Transverse colon (tissue), 4 donors: ENCODE results near the gene CHSY1. TPM values are rescaled to one million over a fixed set of nuclear protein-coding genes. Genes with fewer than 3 reads are reported as not detected.

Experiments used
- DNase-seq: peaks from one replicate; pipeline ENCODE4 v3.0.0-alpha.2; 2019
- H3K27ac ChIP-seq, 4 donors: fragments of 200-600 bp; sonication (generic); 2 replicates each; pipeline ENCODE4 v1.5.1; 2016 to 2018; ENCODE audit warnings: inconsistent platforms in 4 of 4
- H3K27me3 ChIP-seq: fragments of 200-600 bp; sonication (generic); 2 replicates; pipeline ENCODE4 v1.5.1; 2017; ENCODE audit warnings: inconsistent platforms
- H3K36me3 ChIP-seq, 4 donors: fragments of 200-600 bp; sonication (generic); 2 replicates each; pipeline ENCODE4 v1.5.1; 2017 to 2019; ENCODE audit warnings: inconsistent platforms in 4 of 4
- H3K4me1 ChIP-seq, 4 donors: fragments of 200-600 bp; sonication (generic); 2 replicates each; pipeline ENCODE4 v1.5.1; 2017 to 2020; ENCODE audit warnings: inconsistent platforms in 4 of 4
- H3K4me3 ChIP-seq, 4 donors: fragments of 200-600 bp; sonication (generic); 1 replicate in 1 of 4; 2 replicates in 3 of 4; pipeline versions ENCODE4 v1.5.1 to v1.6.1; 2017 to 2019; ENCODE audit warnings: inconsistent platforms in 4 of 4
- H3K9me3 ChIP-seq, 2 donors: fragments of 200-600 bp; sonication (generic); 2 replicates each; pipeline ENCODE4 v1.5.1; 2017 to 2019; ENCODE audit warnings: inconsistent platforms in 2 of 2
- EP300 ChIP-seq: sonication (generic); formaldehyde crosslinking; IDR thresholded peaks from one replicate; pipeline ENCODE4 v1.6.1; 2017; ENCODE audit warnings: antibody characterized with exemption, low read depth
- POLR2A ChIP-seq: fragments of 450-650 bp; IDR thresholded peaks from one replicate; pipeline ENCODE4 v1.6.1; 2016; ENCODE audit warnings: antibody characterized with exemption, mild to moderate bottlenecking, moderate library complexity
- POLR2AphosphoS5 ChIP-seq, 3 donors: sonication (generic); formaldehyde crosslinking; IDR thresholded peaks; one replicate each; pipeline ENCODE4 v1.6.1; 2016; ENCODE audit warnings: antibody characterized with exemption in 3 of 3
- WGBS, 2 donors: methylation state at CpG; one replicate each; pipeline ENCODE4 v1.1.5; 2018; ENCODE audit warnings: low coverage in 1 of 2; 5-methylcytosine and 5-hydroxymethylcytosine counted together
- in situ Hi-C, 4 donors: fragments of 200-750 bp; cut with MboI; loops; one replicate each; pipeline versions ENCODE4 v1.15.0 to v1.15.1; 2017; ENCODE audit warnings: low sequenced_read_pairs in 3 of 4, low pct_ligation_motif_present in 1 of 4, low pct_unique_long_range_greater_than_20kb in 1 of 4
- intact Hi-C: fragments of 100-400 bp; cut with DNase I; formaldehyde crosslinking; loops from one replicate; pipeline ENCODE4 v1.15.1; 2023; ENCODE audit warnings: low total_unique reads
- total RNA-seq, 4 donors: library from RNA; depleted of rRNA; stranded (reverse); fragments of >200 nt; gene quantifications; one replicate each; pipeline ENCODE4 v1.1.0, GENCODE V29; 2016
- TF ChIP-seq, protein P1 (sequence below), 5 experiments: fragments of 200-600 bp in 3 of 5; fragments of 450-650 bp in 2 of 5; sonication (generic) in 3 of 5; IDR thresholded peaks; 1 replicate in 2 of 5; 2 replicates in 3 of 5; pipeline ENCODE4 v1.5.1; 2016 to 2017; ENCODE audit warnings: antibody characterized with exemption in 5 of 5, inconsistent platforms in 3 of 5, mild to moderate bottlenecking in 2 of 5, moderate library complexity in 1 of 5

Gene CHSY1
- total RNA-seq, 4 donors from 2014 or later, result 4.0 to 33.7 (median 11.8) TPM

DNA sequence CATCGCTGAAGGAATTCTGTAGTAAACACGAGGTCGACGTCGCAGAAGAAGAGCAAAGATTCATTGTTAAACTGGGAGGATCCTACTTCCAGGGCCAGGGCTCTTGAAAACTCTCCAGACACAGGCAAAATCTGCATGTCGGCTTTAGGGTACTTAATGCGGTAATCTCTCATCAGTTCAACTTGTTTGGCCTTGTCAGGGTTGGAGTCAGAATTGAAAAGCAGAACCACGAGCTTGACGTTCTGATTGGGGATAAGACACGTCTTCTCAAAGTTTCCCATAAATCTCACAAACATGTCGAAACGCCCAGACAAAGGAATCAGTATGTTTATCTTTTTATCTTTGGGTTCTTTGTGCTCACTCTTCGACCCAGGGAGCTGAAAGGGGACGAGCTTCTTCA is 74.0 kb downstream of the CHSY1 start:
- Histone ChIP-seq H3K27ac (no peak overlapping the region), H3K4me3 (no peak overlapping the region), H3K36me3 (peaks cover 0 to 8% (median 0%) of the 10 kb centered on the region in 4 donors), H3K9me3 (no peaks in the 10 kb centered on the region), H3K4me1 (peaks cover 0 to 16% (median 3%) of the 10 kb centered on the region in 4 donors), H3K27me3 (no peaks in the 10 kb centered on the region)
- intact Hi-C loops, result no loop called here
- 87 to 89% methylated on average over 8 to 14 of the region's 14 CpGs for WGBS, 2 donors
- TF ChIP-seq, protein P1, sequence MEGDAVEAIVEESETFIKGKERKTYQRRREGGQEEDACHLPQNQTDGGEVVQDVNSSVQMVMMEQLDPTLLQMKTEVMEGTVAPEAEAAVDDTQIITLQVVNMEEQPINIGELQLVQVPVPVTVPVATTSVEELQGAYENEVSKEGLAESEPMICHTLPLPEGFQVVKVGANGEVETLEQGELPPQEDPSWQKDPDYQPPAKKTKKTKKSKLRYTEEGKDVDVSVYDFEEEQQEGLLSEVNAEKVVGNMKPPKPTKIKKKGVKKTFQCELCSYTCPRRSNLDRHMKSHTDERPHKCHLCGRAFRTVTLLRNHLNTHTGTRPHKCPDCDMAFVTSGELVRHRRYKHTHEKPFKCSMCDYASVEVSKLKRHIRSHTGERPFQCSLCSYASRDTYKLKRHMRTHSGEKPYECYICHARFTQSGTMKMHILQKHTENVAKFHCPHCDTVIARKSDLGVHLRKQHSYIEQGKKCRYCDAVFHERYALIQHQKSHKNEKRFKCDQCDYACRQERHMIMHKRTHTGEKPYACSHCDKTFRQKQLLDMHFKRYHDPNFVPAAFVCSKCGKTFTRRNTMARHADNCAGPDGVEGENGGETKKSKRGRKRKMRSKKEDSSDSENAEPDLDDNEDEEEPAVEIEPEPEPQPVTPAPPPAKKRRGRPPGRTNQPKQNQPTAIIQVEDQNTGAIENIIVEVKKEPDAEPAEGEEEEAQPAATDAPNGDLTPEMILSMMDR (IDR thresholded peaks at IDR 0.05), result no peak
- no peak for TF ChIP-seq EP300
- no peak for TF ChIP-seq POLR2A
- TF ChIP-seq POLR2AphosphoS5 (IDR thresholded peaks at IDR 0.05), result no peak
- no peak for DNase-seq
- in situ Hi-C loops, result no loop called here

DNA sequence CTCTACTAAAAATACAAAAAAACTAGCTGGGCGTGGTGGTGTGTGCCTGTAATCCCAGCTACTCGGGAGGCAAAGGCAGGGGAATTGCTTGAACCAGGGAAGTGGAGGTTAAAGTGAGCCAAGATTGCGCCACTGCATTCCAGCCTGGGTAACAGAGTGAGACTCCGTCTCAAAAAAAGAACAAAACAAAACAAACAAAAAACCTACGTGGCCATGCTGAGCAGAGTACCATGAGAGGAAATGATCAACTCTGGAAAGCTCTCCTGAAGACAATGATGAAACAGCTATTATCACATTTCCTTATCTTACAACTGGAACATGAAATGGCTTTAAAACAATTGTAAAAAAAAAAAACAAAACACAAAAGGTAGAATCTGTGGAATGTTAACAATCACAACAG is 75.2 kb downstream of the CHSY1 start:
- 67 to 68% methylated on average over 5 of the region's 5 CpGs for WGBS, 2 donors
- H3K4me1 ChIP-seq, result peaks cover 0 to 13% (median 3%) of the 10 kb centered on the region in 4 donors
- no peak for DNase-seq
- no peak for TF ChIP-seq POLR2A
- TF ChIP-seq, protein P1 (IDR thresholded peaks at IDR 0.05), result no peak
- TF ChIP-seq POLR2AphosphoS5 (IDR thresholded peaks at IDR 0.05), result no peak
- no peak for TF ChIP-seq EP300
- no peaks in the 10 kb centered on the region for H3K9me3 ChIP-seq
- H3K36me3 ChIP-seq, result peaks cover 0 to 8% (median 0%) of the 10 kb centered on the region in 4 donors
- no peaks in the 10 kb centered on the region for H3K27me3 ChIP-seq
- no peak overlapping the region for H3K4me3 ChIP-seq
- intact Hi-C loops (no loop called here), in situ Hi-C loops (no loop called here)
- H3K27ac ChIP-seq, result peak overlapping the region in 3 of 4 donors; percentile 0 to 2 (median 1)

DNA sequence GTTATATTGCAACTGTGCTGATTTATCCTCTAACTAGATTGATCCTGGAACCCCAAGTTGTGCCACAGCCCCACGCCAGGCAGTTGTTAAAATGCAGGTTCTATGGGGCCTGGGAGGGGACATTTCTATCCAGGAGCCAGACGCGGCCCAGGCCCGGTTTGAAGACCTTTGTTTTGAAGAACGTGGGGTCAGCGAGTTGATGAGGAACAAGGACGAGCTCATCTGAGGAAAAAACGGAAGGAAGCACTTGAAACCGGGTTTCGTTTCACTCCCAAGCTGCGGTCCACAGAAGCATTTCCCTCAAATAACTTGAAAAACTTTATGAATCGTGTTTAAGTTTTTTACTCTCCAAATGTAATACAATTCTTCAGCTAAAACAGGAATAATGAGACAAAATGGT is 76.4 kb downstream of the CHSY1 start:
- Histone ChIP-seq H3K36me3 (peaks cover 0 to 8% (median 0%) of the 10 kb centered on the region in 4 donors), H3K27ac (peak overlapping the region in 2 of 4 donors; percentile 2 to 28), H3K4me1 (peaks cover 0 to 1% (median 0%) of the 10 kb centered on the region in 4 donors), H3K4me3 (no peak overlapping the region), H3K9me3 (no peaks in the 10 kb centered on the region), H3K27me3 (no peaks in the 10 kb centered on the region)
- no peak for DNase-seq
- TF ChIP-seq POLR2AphosphoS5 (IDR thresholded peaks at IDR 0.05), result no peak
- TF ChIP-seq, protein P1 (IDR thresholded peaks at IDR 0.05), result no peak
- no peak for TF ChIP-seq EP300
- TF ChIP-seq POLR2A, result no peak
- 57 to 79% methylated on average over 6 to 12 of the region's 12 CpGs for WGBS, 2 donors
- in situ Hi-C loops (no loop called here), intact Hi-C loops (no loop called here)

DNA sequence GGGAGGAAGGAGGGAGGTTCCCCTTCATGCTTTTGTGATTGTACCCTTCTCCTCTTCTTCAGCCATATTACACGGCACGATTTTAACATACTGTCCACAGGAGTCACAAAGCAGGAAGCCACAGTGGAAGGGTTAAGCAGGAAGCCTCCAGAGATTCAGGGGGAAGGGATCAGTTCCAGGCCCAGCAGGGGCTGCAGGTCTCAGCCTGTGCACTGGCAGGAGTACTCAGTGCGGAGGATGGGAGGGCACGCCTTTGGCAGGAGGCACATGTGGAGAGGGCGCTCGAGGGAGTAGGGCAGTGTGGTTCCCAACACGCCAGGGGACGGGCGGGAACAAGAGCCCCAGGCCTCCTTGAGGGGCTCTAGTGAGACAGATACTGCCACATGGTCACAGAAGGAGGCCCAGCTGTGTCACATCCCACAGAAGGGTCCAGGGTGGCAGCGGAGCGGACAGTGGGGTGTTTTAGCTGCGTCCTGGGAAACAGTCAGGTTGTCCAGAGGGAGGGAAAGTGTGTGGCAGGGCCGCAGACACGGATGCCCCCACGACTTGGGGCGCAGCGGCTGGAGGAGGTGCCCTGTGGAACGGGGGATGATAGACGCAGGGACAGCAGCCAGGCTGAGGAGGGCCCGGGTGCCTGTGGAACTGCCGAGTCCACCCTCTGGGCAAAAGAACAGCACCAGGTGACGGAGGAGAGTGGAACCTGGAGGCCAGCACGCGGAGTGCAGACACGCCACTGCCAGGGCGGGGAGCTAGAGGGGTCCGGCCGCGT is 77.5 kb downstream of the CHSY1 start:
- no peaks in the 10 kb centered on the region for H3K27me3 ChIP-seq
- H3K36me3 ChIP-seq, result peaks cover 0 to 8% (median 0%) of the 10 kb centered on the region in 4 donors
- no peak for TF ChIP-seq EP300
- TF ChIP-seq POLR2A, result no peak
- no peak for TF ChIP-seq POLR2AphosphoS5 (IDR thresholded peaks at IDR 0.05)
- TF ChIP-seq, protein P1 (IDR thresholded peaks at IDR 0.05), result no peak
- H3K4me1 ChIP-seq, result no peaks in the 10 kb centered on the region
- WGBS, 2 donors, result 93 to 97% methylated on average over 11 to 29 of the region's 29 CpGs
- no peak for DNase-seq
- intact Hi-C loops (no loop called here), in situ Hi-C loops (no loop called here)
- no peak overlapping the region for H3K4me3 ChIP-seq
- H3K27ac ChIP-seq, result no peak overlapping the region
- H3K9me3 ChIP-seq, result no peaks in the 10 kb centered on the region
